HEK293T (cell line): ENCODE results near the gene PIEZO2.

Experiments
- CTCF ChIA-PET: fragments of 350-600 bp; formaldehyde crosslinking; extraction: SDS; loops from one replicate; lab custom pipeline; 2021; ENCODE audit warnings: antibody characterized with exemption, inconsistent platforms; lab: Yijun Ruan, JAX
- POLR2A ChIA-PET: fragments of 350-600 bp; formaldehyde crosslinking; extraction: SDS; loops from one replicate; lab custom pipeline; 2020; ENCODE audit warnings: antibody characterized with exemption, inconsistent platforms; lab: Yijun Ruan, JAX
- DNase-seq: peaks from one replicate; pipeline ENCODE4 v3.0.0; 2012; ENCODE audit warnings: mixed read lengths; ENCODE audit errors: extremely low spot score
- ARNT ChIP-seq: fragments of 450-650 bp; IDR thresholded peaks from 2 replicates; pipeline ENCODE4 v1.6.1; 2017; ENCODE audit warnings: mild to moderate bottlenecking
- BHLHE40 ChIP-seq: fragments of 450-650 bp; IDR thresholded peaks from 2 replicates; pipeline ENCODE4 v1.6.1; 2016; ENCODE audit warnings: mild to moderate bottlenecking, moderate library complexity, borderline replicate concordance
- CTBP1 ChIP-seq: fragments of 450-650 bp; IDR thresholded peaks from 2 replicates; pipeline ENCODE4 v1.6.1; 2016; ENCODE audit warnings: borderline replicate concordance
- ELF4 ChIP-seq: fragments of 450-650 bp; IDR thresholded peaks from 2 replicates; pipeline ENCODE4 v1.6.1; 2017; ENCODE audit warnings: antibody characterized with exemption
- FOXA1 ChIP-seq: fragments of 450-650 bp; IDR thresholded peaks from 2 replicates; pipeline ENCODE4 v1.6.1; 2016; ENCODE audit warnings: mild to moderate bottlenecking
- FOXK2 ChIP-seq: fragments of 450-650 bp; IDR thresholded peaks from 2 replicates; pipeline ENCODE4 v1.6.1; 2016; ENCODE audit warnings: mild to moderate bottlenecking
- FOXM1 ChIP-seq: fragments of 450-650 bp; IDR thresholded peaks from 2 replicates; pipeline ENCODE4 v1.6.1; 2017; ENCODE audit warnings: mild to moderate bottlenecking, borderline replicate concordance
- HDGF ChIP-seq: fragments of 450-650 bp; IDR thresholded peaks from 2 replicates; pipeline ENCODE4 v1.6.1; 2017; ENCODE audit warnings: antibody characterized with exemption, borderline replicate concordance
- L3MBTL2 ChIP-seq: fragments of 450-650 bp; conservative IDR thresholded peaks from 2 replicates; pipeline ENCODE4 v1.6.1; 2016; ENCODE audit warnings: mild to moderate bottlenecking
- LEF1 ChIP-seq: fragments of 450-650 bp; IDR thresholded peaks from 2 replicates; pipeline ENCODE4 v1.6.1; 2017; ENCODE audit warnings: mild to moderate bottlenecking, borderline replicate concordance
- NFRKB ChIP-seq: fragments of 450-650 bp; IDR thresholded peaks from 2 replicates; pipeline ENCODE4 v1.6.1; 2016; ENCODE audit warnings: mild to moderate bottlenecking, moderate library complexity
- SP1 ChIP-seq: fragments of 450-650 bp; IDR thresholded peaks from 2 replicates; pipeline ENCODE4 v1.6.1; 2017
- SUZ12 ChIP-seq: fragments of 450-650 bp; IDR thresholded peaks from 2 replicates; pipeline ENCODE4 v1.6.1; 2016; ENCODE audit warnings: mild to moderate bottlenecking
- TARDBP ChIP-seq: fragments of 450-650 bp; IDR thresholded peaks from 2 replicates; pipeline ENCODE4 v1.6.1; 2016
- ZNF384 ChIP-seq: fragments of 450-650 bp; IDR thresholded peaks from 2 replicates; pipeline ENCODE4 v1.6.1; 2016
- TF ChIP-seq, protein P1 (sequence below): fragments of 450-650 bp; IDR thresholded peaks from 2 replicates; pipeline ENCODE4 v1.6.1; 2016

PIEZO2 gene

DNA sequence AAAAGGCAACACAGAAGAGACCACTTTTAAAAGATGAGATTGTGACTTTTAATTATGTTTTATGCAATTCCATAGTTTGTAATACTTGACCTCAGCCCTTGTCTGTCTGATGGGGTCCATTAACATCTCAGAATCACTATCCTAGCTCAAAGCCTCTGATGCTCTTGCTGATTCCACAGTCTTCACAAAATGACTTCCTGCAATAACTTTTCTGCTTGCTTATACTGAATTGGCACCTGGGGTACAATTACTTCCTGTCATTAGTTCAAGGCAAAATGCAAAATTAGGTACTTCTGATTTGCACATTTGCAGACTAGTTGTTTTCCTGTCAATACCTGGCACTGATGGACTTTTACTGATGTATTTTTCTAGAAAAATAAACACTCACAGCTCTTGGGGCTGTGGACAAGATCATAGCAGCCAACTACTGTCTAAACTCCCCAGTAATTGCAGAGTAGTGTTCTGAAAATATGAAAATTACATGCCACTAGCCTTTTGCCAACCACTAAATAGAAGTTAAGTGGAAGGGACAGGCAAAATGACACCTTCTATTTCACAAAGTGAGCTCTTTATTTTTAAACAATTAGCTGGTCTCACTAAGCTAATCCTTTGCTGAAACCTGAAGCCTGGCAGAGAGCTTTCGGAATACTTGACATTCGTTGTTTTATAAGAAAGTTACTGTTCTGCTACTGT is 129.1 kb downstream of the PIEZO2 start:
- no peak for DNase-seq
- ChIA-PET CTCF (no interaction called here), POLR2A (no interaction called here)
- TF ChIP-seq, protein P1, sequence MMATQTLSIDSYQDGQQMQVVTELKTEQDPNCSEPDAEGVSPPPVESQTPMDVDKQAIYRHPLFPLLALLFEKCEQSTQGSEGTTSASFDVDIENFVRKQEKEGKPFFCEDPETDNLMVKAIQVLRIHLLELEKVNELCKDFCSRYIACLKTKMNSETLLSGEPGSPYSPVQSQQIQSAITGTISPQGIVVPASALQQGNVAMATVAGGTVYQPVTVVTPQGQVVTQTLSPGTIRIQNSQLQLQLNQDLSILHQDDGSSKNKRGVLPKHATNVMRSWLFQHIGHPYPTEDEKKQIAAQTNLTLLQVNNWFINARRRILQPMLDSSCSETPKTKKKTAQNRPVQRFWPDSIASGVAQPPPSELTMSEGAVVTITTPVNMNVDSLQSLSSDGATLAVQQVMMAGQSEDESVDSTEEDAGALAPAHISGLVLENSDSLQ = no peak
- TF ChIP-seq FOXM1 (no peak), L3MBTL2 (no peak), CTBP1 (no peak), SUZ12 (no peak), FOXK2 (no peak), ELF4 (no peak), BHLHE40 (no peak), LEF1 (no peak), ZNF384 (no peak), ARNT (no peak), HDGF (no peak), FOXA1 (no peak), SP1 (no peak), NFRKB (no peak), TARDBP (no peak)

DNA sequence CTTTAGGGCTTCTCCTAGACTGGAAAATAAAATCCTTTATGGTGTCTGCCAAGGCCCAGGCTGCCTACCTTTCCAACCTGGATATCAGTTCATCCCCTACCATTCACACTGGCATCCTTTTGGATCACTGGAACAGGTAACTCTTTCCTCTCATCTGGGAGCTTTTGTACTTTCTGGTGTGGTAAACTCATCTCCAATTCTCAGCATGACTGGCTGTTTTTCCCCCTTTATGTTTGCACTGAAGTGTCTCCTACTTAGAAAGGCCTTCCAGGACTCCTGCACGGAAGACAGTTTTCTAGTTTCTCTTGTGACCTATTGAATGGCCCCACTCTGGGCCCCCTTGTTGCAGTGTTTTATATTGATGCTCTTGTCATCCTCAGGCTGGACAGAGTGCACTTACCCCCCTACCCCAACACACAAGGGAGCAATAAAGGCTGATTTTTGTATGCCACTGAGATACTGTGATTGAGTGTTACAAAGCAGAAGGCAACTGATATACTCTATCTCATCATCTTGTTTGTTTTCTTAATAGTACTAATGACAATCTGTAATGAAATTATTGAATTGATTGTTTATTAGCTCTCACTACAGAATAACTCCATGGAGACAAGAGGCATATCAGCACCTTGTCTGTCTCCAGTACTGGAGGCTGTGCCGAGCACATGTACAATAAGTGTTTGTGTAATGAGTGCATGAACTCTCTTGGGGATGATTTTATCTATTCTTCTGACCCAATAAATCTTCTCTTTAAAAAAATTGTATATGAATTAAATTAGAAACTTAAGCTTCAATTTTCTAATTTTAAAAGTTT is 129.9 kb downstream of the PIEZO2 start:
- DNase-seq = no peak
- ChIA-PET POLR2A (no interaction called here), CTCF (no interaction called here)
- TF ChIP-seq BHLHE40 (no peak), FOXK2 (no peak), CTBP1 (no peak), NFRKB (no peak), SUZ12 (no peak), FOXA1 (no peak), LEF1 (no peak), FOXM1 (no peak), ARNT (no peak), TARDBP (no peak), ELF4 (no peak), SP1 (no peak)

DNA sequence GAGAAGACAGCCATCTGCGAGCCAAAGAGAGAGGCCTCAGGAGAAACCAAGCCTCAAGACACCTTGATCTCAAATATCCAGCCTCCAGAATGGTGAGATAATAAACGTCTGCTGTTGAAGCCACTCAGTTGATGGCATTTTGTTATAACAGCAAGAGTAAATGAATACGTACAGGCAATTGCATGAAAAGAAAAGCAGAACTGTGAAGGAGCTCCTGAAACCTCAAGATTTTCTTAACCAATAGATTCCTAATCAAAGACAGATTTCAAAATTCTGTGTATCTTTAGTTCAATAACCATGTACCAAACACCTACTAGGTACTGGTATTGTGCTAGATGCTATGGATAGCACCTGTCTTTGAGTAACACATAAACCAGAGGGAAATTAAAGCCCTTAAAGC is 139.5 kb downstream of the PIEZO2 start:
- POLR2A ChIA-PET = no interaction called here

DNA sequence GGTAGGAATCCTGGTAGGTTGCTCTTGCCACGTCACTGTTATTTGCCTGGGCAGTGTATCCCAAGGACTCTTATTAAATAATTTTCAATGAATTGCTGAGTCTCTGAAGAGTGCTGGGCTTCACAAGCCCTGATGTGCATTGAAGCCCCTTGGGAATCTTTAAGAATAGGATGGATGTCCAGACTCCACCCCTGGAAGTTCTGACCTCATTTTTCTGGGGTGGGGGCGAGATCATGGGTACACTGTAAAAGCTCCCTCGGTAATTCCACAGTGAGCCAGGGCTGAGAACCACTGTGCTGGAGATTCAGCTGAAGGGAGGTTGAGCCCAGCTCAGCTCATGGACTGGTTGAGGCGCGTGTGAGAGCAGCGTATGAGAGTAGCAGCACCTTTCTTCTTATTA is 140.2 kb downstream of the PIEZO2 start:
- CTCF ChIA-PET = no interaction called here
- POLR2A ChIA-PET = no interaction called here
- DNase-seq = no peak
- TF ChIP-seq FOXM1 = no peak
- TF ChIP-seq SUZ12 = no peak
- no peak for TF ChIP-seq ARNT
- no peak for TF ChIP-seq L3MBTL2
- TF ChIP-seq, protein P1 = no peak
- TF ChIP-seq FOXA1 = no peak
- TF ChIP-seq CTBP1 = no peak

More for the DNA sequence above, 139.5 kb downstream of the PIEZO2 start:
- CTCF ChIA-PET = no interaction called here
- TF ChIP-seq HDGF = no peak
- TF ChIP-seq FOXA1 = no peak
- no peak for TF ChIP-seq ZNF384
- no peak for TF ChIP-seq L3MBTL2
- TF ChIP-seq TARDBP = no peak
- no peak for TF ChIP-seq SUZ12
- no peak for TF ChIP-seq LEF1
- no peak for TF ChIP-seq ELF4
- TF ChIP-seq SP1 = no peak
- no peak for TF ChIP-seq FOXK2
- no peak for TF ChIP-seq NFRKB
- TF ChIP-seq FOXM1 = no peak
- TF ChIP-seq CTBP1 = no peak
- TF ChIP-seq ARNT = no peak
- TF ChIP-seq, protein P1 = no peak
- TF ChIP-seq BHLHE40 = no peak
- DNase-seq = no peak

DNA sequence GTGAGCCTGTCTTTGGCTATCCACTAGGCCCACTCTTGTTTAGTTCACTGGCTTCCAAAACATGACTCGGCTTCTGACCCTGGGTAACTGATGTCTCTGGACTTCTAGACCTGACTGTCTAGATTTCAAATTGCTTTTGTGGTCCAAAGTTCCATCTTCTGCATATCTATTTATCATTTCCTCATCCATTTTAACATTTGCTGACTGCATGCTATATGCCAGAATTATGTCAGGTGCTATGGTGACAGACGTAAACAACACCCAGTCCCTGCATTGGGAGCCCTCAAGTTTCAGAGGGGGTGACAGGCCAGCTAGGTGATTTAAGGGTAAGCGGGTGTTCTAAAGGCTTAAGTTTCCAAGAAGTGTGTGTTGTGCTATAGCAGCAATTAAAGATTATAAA is 140.9 kb downstream of the PIEZO2 start:
- TF ChIP-seq, protein P1 = no peak
- TF ChIP-seq FOXM1 (no peak), LEF1 (no peak), SUZ12 (no peak), SP1 (no peak), ZNF384 (no peak), BHLHE40 (no peak), CTBP1 (no peak), HDGF (no peak), NFRKB (no peak), FOXK2 (no peak), FOXA1 (no peak), L3MBTL2 (no peak), ELF4 (no peak), ARNT (no peak)
- ChIA-PET CTCF (no interaction called here), POLR2A (no interaction called here)
- DNase-seq = no peak
